OCI-LY3 (cell line): ENCODE data around the gene PRKAR1B.

Source experiments
- CTCF ChIP-seq: fragments of 200-600, 300-600 bp; sonication (generic); IDR thresholded peaks from 2 replicates; pipeline ENCODE4 v1.5.1; 2014; ENCODE audit warnings: antibody characterized with exemption, low read length, low read depth
- EZH2phosphoT487 ChIP-seq: fragments of 200-600 bp; shearing (Covaris generic); IDR thresholded peaks from 2 replicates; pipeline ENCODE4 v1.6.1; 2018; ENCODE audit warnings: antibody characterized with exemption, mixed run types, low read depth

DNA sequence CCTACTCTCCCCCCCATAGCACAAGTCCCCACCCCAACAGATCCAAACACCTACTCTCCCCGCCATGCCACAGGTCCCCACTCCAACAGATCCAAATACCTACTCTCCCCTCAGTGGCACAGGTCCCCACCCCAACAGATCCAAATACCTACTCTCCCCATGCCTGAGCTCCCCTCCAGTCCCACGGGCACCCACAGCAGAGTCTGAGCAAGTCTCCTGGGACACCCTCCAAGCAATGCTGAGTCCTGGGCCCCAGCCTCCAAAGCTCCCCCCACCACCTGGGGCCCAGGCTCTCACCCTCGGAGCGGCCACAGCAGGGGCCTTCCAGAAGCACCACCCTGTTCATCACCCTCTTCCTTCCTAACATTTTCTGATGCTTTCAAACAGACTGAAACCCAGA, 64.5 kb downstream of the PRKAR1B start:
- no peak for TF ChIP-seq CTCF
- TF ChIP-seq EZH2phosphoT487, result no peak
